HG02852 (cell line): Measurements from ENCODE around the gene RERE.

Experiments
- ATAC-seq: cut with Tn5 transposase; IDR thresholded peaks from one replicate; pipeline ENCODE4 v1.9.1; 2021; ENCODE audit warnings: mild to moderate bottlenecking, moderate library complexity; ENCODE audit not compliant: unreplicated experiment

The RERE gene

DNA sequence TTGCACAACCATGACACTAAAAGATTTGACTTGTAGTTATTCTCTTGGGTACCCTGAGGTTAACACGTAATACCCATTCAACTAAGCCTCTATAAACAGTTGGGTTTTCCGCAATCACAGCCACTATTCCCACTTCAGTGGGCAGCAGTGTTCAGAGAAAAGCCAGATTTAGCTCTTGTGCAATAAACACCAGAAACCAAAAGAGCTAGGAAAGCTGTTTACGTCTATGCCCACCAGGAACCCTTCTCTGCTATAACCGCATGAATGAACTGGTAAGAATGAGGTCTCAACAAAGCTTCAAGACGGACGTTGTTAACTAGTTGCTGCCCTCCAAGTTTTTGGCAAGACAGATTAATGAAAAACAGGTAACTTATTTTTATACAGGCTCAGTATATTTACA is 398.3 kb downstream of the RERE start:
- no peak for ATAC-seq

DNA sequence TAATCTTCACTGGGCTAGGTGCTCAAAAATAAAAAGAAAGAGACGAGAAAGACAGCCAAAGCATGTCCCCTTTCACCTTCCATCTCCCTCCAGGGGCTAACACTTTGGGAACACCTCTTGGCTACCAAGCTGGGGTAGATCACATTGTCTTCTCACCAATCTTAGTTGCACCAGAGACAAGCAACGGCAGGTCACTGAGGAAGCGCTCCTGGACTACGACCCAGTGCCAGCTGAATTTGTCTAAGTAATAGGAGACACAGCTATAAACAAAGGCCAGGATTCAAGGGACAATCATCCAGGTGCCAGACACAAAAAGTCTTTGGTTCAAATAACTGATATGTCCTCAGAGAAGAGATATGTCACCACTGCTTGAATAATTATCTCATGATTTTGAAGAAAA is 399.1 kb downstream of the RERE start:
- no peak for ATAC-seq

DNA sequence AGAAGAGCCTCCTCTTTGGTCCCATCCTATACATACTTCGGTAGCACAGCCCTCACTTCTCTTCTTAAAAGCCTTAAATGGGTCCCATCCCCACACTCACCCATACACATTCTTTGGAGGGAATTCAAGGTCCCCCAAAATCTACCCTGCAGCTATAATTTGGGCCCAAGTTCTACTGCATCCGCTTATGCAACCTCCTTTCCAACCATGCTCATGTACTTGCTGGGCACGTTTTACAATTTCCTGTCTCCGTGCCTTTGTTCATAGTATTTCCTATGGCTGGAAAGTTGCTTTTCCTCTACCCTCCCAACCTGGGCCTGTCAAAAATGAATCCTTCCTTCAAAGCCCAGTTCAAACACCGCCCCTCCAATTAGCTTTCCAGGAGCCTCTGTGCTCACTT is 399.8 kb downstream of the RERE start:
- ATAC-seq: no peak

DNA sequence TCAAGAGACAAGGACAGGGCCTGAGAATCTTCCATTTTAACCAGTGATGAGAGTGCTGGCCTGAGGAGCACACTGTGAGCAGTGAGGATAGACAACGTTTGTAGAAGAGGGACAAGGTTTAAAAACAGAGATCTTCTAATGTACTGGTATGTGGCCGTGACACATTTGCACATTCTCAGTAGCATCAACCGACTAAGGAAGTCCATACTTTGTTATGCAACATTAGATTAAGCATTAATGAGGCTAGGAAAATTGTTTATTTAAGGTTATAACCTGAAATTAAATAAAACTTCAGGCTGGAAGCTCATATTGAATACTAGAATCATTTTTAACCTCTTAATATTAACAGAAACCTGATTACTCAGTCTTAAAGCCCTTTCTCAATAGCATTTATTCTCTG is 400.6 kb downstream of the RERE start:
- no peak for ATAC-seq

DNA sequence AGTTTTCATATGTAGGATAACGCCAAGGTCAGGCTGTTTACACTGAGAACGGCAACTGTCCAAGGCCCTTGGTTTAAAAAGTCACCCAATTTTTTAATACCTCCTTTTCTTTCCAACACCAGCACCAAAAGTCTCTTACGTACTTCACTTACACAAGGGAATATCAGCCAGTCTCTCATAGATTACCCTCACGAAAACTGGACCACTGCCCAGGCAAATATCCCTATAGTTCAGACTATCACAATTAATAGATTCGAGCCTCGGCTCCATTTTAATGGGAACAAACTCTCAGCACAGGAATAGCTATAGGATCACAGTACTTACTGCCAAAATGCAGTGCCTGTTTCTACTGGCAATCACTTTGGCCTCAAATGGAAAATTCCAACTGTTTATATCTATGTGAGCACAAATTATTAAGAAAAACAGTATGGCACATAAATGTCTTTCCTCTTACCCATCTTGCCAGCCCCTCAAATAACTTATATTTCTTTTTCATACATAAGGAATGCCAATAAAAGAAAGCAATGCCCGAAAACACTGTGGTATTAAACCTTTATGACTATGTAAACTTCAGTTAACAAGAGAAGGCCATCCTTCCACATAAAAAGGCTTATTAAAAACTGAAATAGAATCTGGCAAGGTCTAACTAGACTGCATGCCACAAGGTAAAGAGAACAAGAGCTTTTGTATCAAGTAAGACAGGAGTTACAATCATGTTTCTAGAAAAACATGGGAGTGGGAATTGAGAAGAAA is 401.7 kb downstream of the RERE start:
- no peak for ATAC-seq

DNA sequence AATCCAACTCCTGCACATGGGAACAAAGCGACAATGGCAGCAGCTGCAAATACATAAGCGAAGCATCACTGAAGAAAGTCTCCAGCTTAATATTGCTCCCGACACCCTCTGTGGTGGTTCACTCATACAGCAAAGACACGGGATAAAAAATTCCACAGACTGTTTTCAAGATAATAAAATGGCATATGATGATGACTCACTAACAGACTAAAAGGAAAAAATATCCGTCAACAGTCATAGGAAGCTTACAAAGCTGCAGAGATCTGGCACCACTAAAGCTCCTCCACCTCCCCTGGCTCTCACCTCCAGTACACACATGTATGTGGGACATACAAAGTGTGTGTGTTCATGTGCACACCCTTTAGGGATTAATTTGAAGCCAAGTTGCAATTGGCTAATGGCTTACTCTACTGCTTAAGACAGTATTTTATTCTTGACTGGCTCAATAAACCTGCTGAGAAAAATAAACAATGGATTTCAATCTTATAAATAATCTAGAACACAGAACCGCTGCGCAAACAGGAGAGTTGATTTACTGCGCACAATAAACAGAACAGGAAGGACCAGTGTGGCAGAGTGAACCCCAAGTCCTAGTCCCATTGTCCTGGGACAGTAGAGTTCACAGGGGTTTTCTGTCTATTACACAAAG is 405.1 kb downstream of the RERE start:
- no peak for ATAC-seq

DNA sequence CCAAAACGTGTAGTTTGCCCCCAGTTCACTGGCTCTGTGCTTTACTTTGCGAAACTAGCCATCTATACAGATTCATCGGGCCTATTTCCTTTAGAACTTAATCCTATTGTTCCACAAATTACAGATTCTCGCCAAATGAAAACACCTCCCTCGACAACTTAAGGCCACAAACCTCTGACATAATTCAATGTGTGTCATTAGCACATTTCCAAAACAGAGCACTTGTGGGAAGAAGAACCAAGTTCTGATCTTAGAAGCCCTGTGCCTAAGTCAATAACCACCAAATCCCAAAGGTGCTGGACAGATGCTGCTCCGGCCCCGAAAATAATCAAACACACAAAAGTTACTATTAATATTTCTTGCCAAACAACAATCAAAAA is 405.6 kb downstream of the RERE start:
- ATAC-seq: no peak

DNA sequence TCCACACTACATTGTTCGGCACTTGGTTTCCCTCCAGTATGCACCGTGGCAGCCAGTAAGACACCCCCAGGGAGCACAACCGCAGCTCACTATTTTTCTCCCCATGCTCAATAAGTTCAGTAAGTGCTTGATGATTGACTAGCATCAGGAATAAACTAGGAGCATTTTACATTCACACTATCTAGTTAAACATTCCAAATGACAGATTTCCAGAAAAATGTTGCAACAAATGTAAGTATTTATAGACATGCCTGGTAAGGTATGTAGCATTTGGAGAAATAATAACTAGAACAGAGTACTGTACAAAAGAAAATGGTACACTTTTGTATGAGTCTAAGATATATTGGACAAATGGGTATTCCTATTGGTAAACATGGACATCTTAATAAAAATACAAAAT is 406.6 kb downstream of the RERE start:
- no peak for ATAC-seq

DNA sequence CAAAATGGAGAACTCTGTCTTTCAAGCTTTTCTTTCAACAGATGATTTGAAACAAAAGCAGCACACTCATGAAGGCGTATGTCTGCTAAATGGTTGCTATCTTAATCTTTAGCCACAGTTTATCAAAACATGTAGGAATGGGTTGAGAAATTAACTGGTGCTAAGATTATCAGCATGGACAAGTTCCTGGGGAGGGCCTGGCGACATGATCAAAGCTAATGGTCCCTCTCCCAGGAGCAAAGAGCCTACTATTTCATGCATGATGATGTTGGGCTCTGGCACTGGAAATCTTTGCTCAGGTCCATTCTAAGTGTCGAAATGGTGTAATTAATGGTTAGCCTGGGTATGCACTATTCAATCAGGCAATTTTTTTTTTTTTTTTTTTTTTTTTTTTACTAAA is 407.8 kb downstream of the RERE start:
- no peak for ATAC-seq

DNA sequence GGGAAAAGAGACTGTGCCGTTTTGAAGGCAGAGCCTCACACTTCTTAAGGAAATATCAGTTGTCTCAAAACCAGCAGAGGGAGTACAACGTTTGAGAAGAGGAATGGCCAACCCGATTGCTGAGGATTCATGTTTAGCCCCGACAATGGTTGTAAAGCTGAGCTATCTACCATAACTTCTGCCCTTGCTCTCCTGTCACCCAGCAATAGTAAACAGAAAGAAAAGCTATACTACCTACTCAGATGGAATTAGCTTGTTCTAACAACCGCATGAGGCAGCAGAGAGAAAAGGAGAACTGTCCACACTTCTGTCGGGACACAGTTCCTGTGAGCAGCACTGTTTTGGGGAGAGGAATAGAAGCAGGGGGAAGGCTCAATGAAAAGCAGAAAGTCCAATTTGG is 408.3 kb downstream of the RERE start:
- no peak for ATAC-seq

DNA sequence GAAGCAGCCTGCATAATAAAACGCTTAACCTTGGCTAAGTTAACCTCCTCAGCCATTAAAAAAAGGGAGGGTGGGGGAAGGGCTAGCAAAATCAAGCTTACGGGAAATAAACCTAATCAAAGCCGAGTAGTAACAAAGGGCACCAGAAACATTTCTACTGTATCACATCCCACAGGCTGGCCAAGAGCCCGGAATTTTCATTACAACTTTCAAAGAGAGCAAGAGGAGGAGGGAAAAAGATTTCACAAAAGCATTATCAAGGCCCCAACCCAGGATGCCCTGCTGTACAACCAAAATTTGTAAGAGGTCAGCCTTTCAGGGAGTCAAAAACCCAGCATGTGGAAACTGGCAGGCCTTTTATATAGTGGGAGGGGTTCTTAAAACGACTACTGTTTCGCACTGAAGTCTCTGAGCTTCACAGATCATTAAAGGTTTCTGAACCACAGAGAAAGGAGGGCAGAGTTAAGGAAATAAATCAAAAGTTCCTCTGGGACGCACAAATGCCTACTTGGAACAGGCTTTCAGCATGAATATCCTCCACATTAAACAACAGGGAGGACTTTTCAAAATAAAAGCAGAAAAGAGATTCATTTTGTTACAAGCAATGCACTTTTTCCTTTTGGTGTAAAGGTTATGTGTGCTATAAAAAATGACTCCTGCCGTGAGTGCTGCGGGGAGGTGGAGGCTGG is 409.1 kb downstream of the RERE start:
- ATAC-seq: no peak

DNA sequence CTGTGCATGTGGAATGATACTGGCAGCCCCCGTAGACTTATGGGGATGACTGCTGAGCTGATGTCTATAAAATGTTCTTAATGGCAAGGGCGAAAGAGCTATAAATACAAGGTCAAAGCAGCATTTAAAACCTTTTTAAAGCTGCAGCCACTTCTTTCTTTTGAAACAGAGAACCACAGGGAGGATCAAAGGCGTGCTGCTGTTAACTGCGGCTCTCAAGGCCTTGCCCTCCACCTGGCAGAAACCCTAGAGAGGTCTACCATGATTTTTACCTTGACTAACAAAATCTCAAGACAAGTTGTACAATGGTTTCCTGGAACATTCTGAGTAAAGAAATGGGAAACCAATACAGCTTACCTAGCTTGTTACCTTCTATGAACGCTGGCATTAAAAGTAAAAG is 409.8 kb downstream of the RERE start:
- no peak for ATAC-seq

DNA sequence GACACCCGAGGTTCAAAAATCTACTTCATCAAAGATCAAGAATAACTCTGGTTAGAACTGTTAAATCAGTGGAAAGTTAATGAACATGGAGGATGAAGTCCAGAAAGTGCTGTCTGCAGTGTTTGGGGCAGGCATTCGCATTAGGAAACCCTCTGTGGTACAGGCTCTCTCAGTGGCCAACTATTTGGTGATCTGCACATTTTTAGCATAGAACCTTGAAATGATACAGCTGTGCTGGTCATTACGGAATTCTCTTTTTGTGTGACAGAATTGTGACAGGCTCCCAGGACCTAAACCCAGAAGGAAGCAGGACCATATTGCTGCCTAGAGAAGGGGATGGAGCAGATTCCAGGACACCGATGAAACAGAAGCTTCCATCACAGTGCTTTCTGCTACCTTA is 410.5 kb downstream of the RERE start:
- ATAC-seq: no peak

DNA sequence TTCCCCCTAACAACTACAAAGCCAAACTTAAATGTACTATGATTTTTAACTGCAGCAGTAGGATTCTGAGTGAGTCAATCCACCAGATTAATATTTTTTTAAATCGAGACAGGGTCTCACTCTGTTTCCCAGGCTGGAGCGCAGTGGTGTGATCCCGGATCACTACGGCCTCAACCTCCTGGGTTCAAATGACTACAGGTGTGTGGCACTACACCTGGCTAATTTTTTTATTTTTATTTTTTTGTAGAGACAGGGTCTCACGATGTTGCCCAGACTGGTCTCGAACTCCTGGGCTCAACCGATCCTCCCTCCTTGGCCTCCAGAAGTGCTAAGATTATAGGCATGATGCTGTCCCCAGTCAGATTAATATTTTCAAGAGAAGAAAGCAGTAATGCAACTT is 411.4 kb downstream of the RERE start:
- no peak for ATAC-seq

DNA sequence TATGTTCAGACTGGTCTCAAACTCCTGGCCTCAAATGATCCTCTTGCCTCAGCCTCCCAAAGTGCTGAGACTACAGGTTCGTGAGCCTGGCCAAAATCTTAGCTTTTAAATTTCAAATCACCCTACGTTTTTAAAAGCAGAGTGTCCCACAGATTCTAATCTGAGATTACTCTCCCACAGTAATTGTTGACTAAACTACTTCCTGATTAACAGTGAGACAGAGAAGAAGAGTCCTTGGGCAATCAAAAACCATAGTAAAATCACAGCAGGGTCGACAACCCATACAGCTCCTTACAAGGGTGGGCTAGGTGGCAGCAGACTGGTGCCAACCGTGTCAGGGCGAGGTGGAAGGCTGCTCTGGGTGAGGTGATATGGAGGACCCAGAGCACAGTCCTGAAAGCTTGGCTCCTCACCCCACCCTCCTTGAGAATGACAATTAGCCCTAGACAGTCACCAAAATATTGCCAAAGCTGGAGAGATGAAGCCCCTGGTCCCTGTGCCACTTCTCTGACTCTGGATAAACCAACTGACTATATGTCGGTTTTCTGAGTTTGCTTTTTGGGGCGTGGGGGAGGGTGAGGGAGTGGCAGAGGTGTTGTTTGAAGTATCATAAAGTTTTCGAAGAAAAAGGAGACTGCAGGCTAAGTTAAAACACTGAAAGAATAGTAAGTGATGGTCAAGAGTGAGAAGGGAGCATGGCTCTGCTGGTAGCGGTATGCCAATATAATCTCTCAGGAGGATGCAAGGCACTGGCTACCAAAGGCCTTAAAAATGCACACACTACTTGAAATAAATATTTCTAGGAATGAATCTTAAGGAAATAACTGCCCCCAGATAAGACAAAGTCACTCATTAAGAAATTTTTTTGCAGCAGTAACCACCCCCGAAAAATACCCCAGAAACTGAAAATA is 412.7 kb downstream of the RERE start:
- ATAC-seq: no peak

DNA sequence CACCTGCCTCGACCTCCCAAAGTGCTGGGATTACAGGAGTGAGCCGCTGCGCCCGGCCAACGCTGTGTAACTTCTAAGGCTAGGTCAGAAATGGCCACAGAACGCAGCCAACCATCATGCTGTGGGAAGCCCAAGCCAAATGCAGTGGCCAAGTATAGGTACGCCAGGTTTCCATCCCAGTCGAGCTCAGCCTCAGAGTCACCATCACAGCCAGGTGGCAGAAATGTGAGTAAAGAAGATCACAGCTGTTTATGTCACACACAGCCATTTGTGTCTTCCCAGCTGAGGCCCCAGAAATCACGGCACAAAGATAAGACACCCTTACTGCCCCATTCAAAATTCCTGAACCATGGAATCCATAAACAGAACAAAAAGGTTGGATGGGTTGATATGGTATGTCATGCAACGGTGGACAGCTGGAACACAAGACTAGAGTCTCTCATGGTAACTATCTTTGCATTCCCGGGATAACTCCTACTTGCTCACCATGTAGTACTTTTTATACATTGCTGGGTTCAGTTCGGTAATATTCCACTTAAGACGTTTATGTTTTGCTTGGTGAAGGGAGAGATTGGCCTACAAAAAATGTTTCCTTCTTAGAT is 415.2 kb downstream of the RERE start:
- no peak for ATAC-seq

DNA sequence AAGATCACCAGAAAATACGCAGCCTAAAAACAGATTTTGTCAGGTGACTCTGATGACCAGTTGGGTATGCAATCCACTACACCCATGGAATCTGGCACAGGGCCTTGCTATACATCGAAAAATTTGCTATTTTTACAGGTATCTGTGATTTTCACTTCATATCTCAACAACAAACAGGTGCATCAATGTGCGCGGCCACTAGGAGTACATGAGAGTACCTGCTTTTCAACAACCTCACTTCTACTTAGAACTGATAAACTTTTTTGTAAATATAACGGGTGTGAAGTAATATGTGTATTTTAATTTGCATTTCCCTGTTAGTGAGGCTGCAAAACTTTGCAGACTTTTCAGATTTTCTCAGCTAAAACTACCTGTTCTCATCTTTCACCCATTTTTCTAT is 418.8 kb downstream of the RERE start:
- ATAC-seq: no peak

DNA sequence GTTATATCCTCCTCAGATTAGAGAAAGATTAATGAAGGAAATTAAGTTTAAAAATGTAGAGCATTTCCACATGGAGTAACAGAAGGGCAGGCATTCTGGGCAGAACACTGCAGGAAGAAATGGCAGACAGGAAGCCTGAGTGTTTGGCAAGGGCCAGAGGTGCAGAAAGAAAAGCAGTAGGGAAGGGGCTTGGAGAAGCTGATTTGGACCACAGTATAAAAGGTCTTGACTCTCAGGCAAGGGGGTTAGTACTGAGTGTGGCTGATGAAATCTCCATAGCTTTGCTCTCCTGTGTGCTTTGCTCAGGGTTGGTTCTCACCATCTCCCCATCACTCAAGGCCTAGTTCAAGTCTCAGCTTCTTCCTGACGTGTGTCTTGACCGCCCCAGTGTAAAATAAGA is 419.4 kb downstream of the RERE start:
- ATAC-seq: no peak

DNA sequence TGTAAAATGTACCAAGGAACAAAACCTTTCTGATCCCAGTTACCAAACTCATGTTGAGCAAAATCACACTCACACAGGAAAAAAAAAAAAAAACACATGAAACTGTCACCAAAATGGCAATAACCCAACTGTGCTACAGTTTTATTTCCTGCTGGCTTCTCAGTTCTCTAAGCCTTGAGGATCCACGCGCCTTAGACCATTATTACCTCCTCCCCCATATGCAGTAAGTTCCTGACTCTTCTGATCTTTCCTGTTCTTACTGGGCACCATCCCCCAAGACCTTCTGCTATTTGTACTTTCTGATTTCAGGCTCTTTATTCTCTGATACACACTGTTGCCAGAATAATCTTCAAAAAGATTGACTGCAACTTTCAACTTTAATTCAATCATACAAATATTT is 419.9 kb downstream of the RERE start:
- no peak for ATAC-seq

DNA sequence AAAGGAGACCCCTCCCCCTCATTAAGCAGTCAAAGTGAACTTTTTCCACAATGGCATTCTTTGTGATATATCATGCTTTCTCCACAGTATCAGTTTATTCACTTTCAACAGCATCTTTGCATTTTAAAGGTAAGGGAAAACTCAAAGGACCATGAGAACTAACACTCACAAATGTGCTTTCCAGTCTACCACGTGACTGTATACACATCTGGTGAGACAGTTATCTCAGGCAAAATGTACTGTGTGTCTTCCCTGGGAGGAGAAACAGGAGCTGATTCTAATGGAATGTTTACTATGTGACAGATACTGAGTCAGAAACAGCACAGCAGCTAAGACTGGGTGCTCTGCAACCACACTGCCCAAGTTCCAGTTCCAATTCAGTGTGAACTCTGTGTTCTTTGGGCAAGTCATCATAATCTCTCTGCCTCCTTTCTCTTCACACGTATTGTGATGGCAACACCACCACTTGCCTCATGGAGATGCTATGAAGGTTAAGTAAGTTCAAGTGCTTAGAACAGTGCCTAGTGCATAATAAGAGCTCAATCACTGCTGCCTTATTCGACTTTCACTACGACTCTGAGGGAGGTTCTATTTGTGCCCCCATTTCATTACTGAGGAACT is 420.5 kb downstream of the RERE start:
- no peak for ATAC-seq
